Smooth muscle cell (in vitro differentiated cells): ENCODE data around the gene RBM47. TPM values are rescaled to one million over a fixed set of nuclear protein-coding genes. Genes with fewer than 3 reads are reported as not detected.

Source experiments
- DNase-seq: peaks from one replicate; lab custom pipeline; 2025; ENCODE audit not compliant: unreplicated experiment; lab: John Stamatoyannopoulos, UW
- H2AFZ ChIP-seq: fragments of 200-600 bp; sonication (generic); 2 replicates; pipeline ENCODE4 v1.6.0; 2016; ENCODE audit warnings: antibody characterized with exemption, low read depth, mild to moderate bottlenecking
- H3F3A ChIP-seq: fragments of 200-600 bp; sonication (generic); 2 replicates; pipeline ENCODE4 v1.6.0; 2017; ENCODE audit warnings: antibody characterized with exemption, low read depth
- H3K27ac ChIP-seq: fragments of 200-600 bp; sonication (generic); 2 replicates; pipeline ENCODE4 v1.5.1; 2016; ENCODE audit warnings: low read depth, mild to moderate bottlenecking
- H3K27me3 ChIP-seq: fragments of 200-600 bp; sonication (generic); 2 replicates; pipeline ENCODE4 v1.6.1; 2016; ENCODE audit warnings: low read depth, mild to moderate bottlenecking
- H3K36me3 ChIP-seq: fragments of 200-600 bp; sonication (generic); 2 replicates; pipeline ENCODE4 v1.5.1; 2016; ENCODE audit warnings: low read depth
- H3K4me1 ChIP-seq: fragments of 200-600 bp; sonication (generic); 2 replicates; pipeline ENCODE4 v1.5.1; 2016; ENCODE audit warnings: low read depth
- H3K4me2 ChIP-seq: fragments of 200-600 bp; sonication (generic); 2 replicates; pipeline ENCODE4 v1.6.0; 2016; ENCODE audit warnings: mild to moderate bottlenecking
- H3K4me3 ChIP-seq: fragments of 200-600 bp; sonication (generic); 2 replicates; pipeline ENCODE4 v1.5.1; 2016; ENCODE audit warnings: mild to moderate bottlenecking
- H3K79me2 ChIP-seq: fragments of 200-600 bp; sonication (generic); 2 replicates; pipeline ENCODE4 v1.6.0; 2016; ENCODE audit warnings: low read depth, mild to moderate bottlenecking
- H3K9ac ChIP-seq: fragments of 200-600 bp; sonication (generic); 2 replicates; pipeline ENCODE4 v1.6.0; 2016; ENCODE audit warnings: low read depth
- H3K9me3 ChIP-seq: fragments of 200-600 bp; sonication (generic); replicated peaks from 2 replicates; pipeline ENCODE4 v1.5.1; 2016; ENCODE audit warnings: low read depth
- H4K20me1 ChIP-seq: fragments of 200-600 bp; sonication (generic); 2 replicates; pipeline ENCODE4 v1.6.0; 2016; ENCODE audit warnings: low read depth
- CTCF ChIP-seq: fragments of 200-600 bp; sonication (generic); IDR thresholded peaks from 2 replicates; pipeline ENCODE4 v1.5.1; 2017; ENCODE audit warnings: borderline replicate concordance, mild to moderate bottlenecking, antibody characterized with exemption; ENCODE audit not compliant: insufficient read depth, poor library complexity, severe bottlenecking
- WGBS: methylation state at CpG from one replicate; pipeline ENCODE4 v1.1.7; 2016; ENCODE audit warnings: low lambda C conversion rate; 5-methylcytosine and 5-hydroxymethylcytosine counted together
- polyA plus RNA-seq: library from polyadenylated mRNA; unstranded; fragments of >200 nt; fragmentation: Nextera tagmentation; extraction: Ambion mirVana; gene quantifications from 2 replicates; pipeline ENCODE4 v1.2.1, GENCODE V29; 2016
- total RNA-seq: library from RNA; depleted of rRNA; stranded (reverse); fragments of >200 nt; gene quantifications from 2 replicates; pipeline ENCODE4 v1.2.3, GENCODE V29; 2014

Gene RBM47
- total and polyA plus RNA-seq, 2 experiments from 2014 or later: 3.4 to 5.5 TPM

GRCh38 chr4:40461062-40461461, 168.6 kb downstream of the RBM47 start:
- 93% methylated on average over 4 of the region's 4 CpGs for WGBS
- H4K20me1 ChIP-seq: no peaks in the 10 kb centered on the region

GRCh38 chr4:40458683-40459082, 171.0 kb downstream of the RBM47 start:
- no peak for DNase-seq
- TF ChIP-seq CTCF: no peak
- H3K4me2 ChIP-seq: no peak overlapping the region
- H3K79me2 ChIP-seq: no peaks in the 10 kb centered on the region
- no peaks in the 10 kb centered on the region for H3K9me3 ChIP-seq
- no peaks in the 10 kb centered on the region for H3K4me1 ChIP-seq
- H3K36me3 ChIP-seq: no peaks in the 10 kb centered on the region
- H2AFZ ChIP-seq: no peak overlapping the region
- H3K4me3 ChIP-seq: no peak overlapping the region
- H4K20me1 ChIP-seq: no peaks in the 10 kb centered on the region
- no peaks in the 10 kb centered on the region for H3F3A ChIP-seq
- no peaks in the 10 kb centered on the region for H3K27me3 ChIP-seq
- 91% methylated on average over 4 of the region's 4 CpGs for WGBS
- no peak overlapping the region for H3K27ac ChIP-seq
- H3K9ac ChIP-seq: no peak overlapping the region

More at GRCh38 chr4:40461062-40461461, 168.6 kb downstream of the RBM47 start:
- no peak for TF ChIP-seq CTCF
- no peaks in the 10 kb centered on the region for H3K4me1 ChIP-seq
- no peaks in the 10 kb centered on the region for H3K27me3 ChIP-seq
- H3K4me3 ChIP-seq: no peak overlapping the region
- H2AFZ ChIP-seq: no peak overlapping the region
- no peaks in the 10 kb centered on the region for H3K79me2 ChIP-seq
- no peaks in the 10 kb centered on the region for H3K9me3 ChIP-seq
- no peaks in the 10 kb centered on the region for H3F3A ChIP-seq
- DNase-seq: no peak
- H3K36me3 ChIP-seq: no peaks in the 10 kb centered on the region
- H3K27ac ChIP-seq: no peak overlapping the region
- no peak overlapping the region for H3K9ac ChIP-seq
- H3K4me2 ChIP-seq: no peak overlapping the region

GRCh38 chr4:40458109-40458508, 171.6 kb downstream of the RBM47 start:
- Histone ChIP-seq H3K79me2 (no peaks in the 10 kb centered on the region), H2AFZ (no peak overlapping the region), H3K27ac (no peak overlapping the region), H3K9me3 (no peaks in the 10 kb centered on the region), H3K27me3 (no peaks in the 10 kb centered on the region), H3K9ac (no peak overlapping the region), H3K4me3 (no peak overlapping the region), H3F3A (no peaks in the 10 kb centered on the region), H4K20me1 (no peaks in the 10 kb centered on the region), H3K36me3 (no peaks in the 10 kb centered on the region), H3K4me1 (no peaks in the 10 kb centered on the region), H3K4me2 (no peak overlapping the region)
- WGBS: 90% methylated on average over 1 of the region's 1 CpG
- no peak for DNase-seq
- no peak for TF ChIP-seq CTCF

- no peaks in the 10 kb centered on the region for H3K79me2 ChIP-seq
- no peaks in the 10 kb centered on the region for H3K9me3 ChIP-seq
- no peak for DNase-seq
- H3K27ac ChIP-seq: no peak overlapping the region
- H3K27me3 ChIP-seq: no peaks in the 10 kb centered on the region
- 80% methylated on average over 5 of the region's 5 CpGs for WGBS
- H2AFZ ChIP-seq: no peak overlapping the region
- no peaks in the 10 kb centered on the region for H3F3A ChIP-seq
- H3K9ac ChIP-seq: no peak overlapping the region
- no peaks in the 10 kb centered on the region for H4K20me1 ChIP-seq
- no peak overlapping the region for H3K4me2 ChIP-seq
- TF ChIP-seq CTCF: no peak
- H3K36me3 ChIP-seq: no peaks in the 10 kb centered on the region
- H3K4me1 ChIP-seq: no peaks in the 10 kb centered on the region
- no peak overlapping the region for H3K4me3 ChIP-seq
Measured at GRCh38 chr4:40455340-40455902, 174.2 kb downstream of the RBM47 start.
